Measurements from ENCODE around the gene HS3ST5. TPM values are rescaled to one million over a fixed set of nuclear protein-coding genes. Genes with fewer than 3 reads are reported as not detected.

The HS3ST5 gene
- total and polyA plus RNA-seq, 2 donors: 0.02 to 0.05 TPM

DNA sequence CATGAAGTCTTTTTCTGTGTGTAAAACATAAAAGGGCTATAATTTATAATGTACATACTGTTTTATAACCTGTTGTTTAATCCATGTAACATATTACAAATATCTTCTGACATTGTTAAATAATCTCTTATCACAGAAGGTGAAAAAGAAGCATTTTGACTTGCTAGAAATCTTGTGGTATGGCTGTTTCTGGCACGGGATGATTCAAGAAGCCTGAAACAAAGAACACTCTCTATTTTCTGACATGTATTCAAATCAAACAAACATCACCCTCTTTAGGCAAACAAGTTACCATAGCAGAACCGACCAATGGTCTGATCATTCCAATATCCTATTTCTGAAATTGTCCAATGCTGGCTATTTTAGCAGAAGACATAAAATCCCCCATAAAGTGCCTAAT, 55.4 kb downstream of the HS3ST5 start:
- Histone ChIP-seq H3K27ac (ENCODE audit: low read depth in 1 of 2, low read length in 1 of 2) (no peak overlapping the region), H3K9me3 (ENCODE audit: control insufficient read depth in 2 of 2, insufficient read depth in 1 of 2, low read length in 1 of 2) (no peaks in the 10 kb centered on the region), H3K36me3 (ENCODE audit: control insufficient read depth in 2 of 2, insufficient read depth in 2 of 2, low read length in 1 of 2) (no peaks in the 10 kb centered on the region), H3K4me1 (ENCODE audit: control insufficient read depth in 2 of 2, insufficient read depth in 2 of 2, low read length in 2 of 2) (no peaks in the 10 kb centered on the region), H3K27me3 (ENCODE audit: control insufficient read depth in 2 of 2, insufficient read depth in 1 of 2, low read length in 1 of 2) (no peaks in the 10 kb centered on the region), H3K4me3 (ENCODE audit: low read length in 2 of 2) (no peak overlapping the region)
- no peak for DNase-seq (ENCODE audit: low read depth in 6 of 9, low spot score in 9 of 9)
- 88% methylated on average over 2 of the region's 2 CpGs for WGBS

- Histone ChIP-seq H3K9me3 (ENCODE audit: control insufficient read depth in 2 of 2, insufficient read depth in 1 of 2, low read length in 1 of 2) (no peaks in the 10 kb centered on the region), H3K4me3 (ENCODE audit: low read length in 2 of 2) (no peak overlapping the region), H3K4me1 (ENCODE audit: control insufficient read depth in 2 of 2, insufficient read depth in 2 of 2, low read length in 2 of 2) (no peaks in the 10 kb centered on the region), H3K36me3 (ENCODE audit: control insufficient read depth in 2 of 2, insufficient read depth in 2 of 2, low read length in 1 of 2) (no peaks in the 10 kb centered on the region), H3K27ac (ENCODE audit: low read depth in 1 of 2, low read length in 1 of 2) (no peak overlapping the region), H3K27me3 (ENCODE audit: control insufficient read depth in 2 of 2, insufficient read depth in 1 of 2, low read length in 1 of 2) (no peaks in the 10 kb centered on the region)
- no peak for DNase-seq (ENCODE audit: low read depth in 6 of 9, low spot score in 9 of 9)
- 77% methylated on average over 2 of the region's 2 CpGs for WGBS
Observed at GRCh38 chr6:114286211-114286610, 56.6 kb downstream of the HS3ST5 start.

GRCh38 chr6:114284281-114284680, 58.5 kb downstream of the HS3ST5 start:
- Histone ChIP-seq H3K36me3 (ENCODE audit: control insufficient read depth in 2 of 2, insufficient read depth in 2 of 2, low read length in 1 of 2) (no peaks in the 10 kb centered on the region), H3K9me3 (ENCODE audit: control insufficient read depth in 2 of 2, insufficient read depth in 1 of 2, low read length in 1 of 2) (no peaks in the 10 kb centered on the region), H3K4me3 (ENCODE audit: low read length in 2 of 2) (no peak overlapping the region), H3K27ac (ENCODE audit: low read depth in 1 of 2, low read length in 1 of 2) (no peak overlapping the region), H3K27me3 (ENCODE audit: control insufficient read depth in 2 of 2, insufficient read depth in 1 of 2, low read length in 1 of 2) (no peaks in the 10 kb centered on the region), H3K4me1 (ENCODE audit: control insufficient read depth in 2 of 2, insufficient read depth in 2 of 2, low read length in 2 of 2) (no peaks in the 10 kb centered on the region)
- WGBS: 95% methylated on average over 2 of the region's 2 CpGs
- DNase-seq (ENCODE audit: low read depth in 6 of 9, low spot score in 9 of 9): no peak

DNA sequence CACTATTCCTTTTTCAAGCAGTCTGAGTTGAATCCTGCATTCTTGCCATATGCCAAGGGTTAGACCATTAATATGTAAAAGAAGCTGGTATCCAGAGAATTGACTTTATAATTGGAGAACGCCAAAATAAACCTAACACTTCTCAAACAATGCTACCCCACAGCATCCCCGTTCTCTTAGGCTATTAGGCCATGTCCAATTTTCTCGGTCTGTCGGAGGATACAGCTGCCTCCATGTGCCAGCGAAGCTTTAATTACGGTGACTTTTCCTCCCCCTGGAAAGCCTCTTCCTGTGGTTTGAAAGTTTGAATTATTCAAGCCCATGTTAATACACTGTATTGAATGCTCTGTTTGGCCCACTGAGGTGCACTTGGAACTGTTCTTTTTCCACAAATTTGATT, 60.5 kb downstream of the HS3ST5 start:
- WGBS: 20% methylated on average over 6 of the region's 6 CpGs
- Histone ChIP-seq H3K27me3 (ENCODE audit: control insufficient read depth in 2 of 2, insufficient read depth in 1 of 2, low read length in 1 of 2) (no peaks in the 10 kb centered on the region), H3K36me3 (ENCODE audit: control insufficient read depth in 2 of 2, insufficient read depth in 2 of 2, low read length in 1 of 2) (no peaks in the 10 kb centered on the region), H3K27ac (ENCODE audit: low read depth in 1 of 2, low read length in 1 of 2) (no peak overlapping the region), H3K9me3 (ENCODE audit: control insufficient read depth in 2 of 2, insufficient read depth in 1 of 2, low read length in 1 of 2) (no peaks in the 10 kb centered on the region), H3K4me3 (ENCODE audit: low read length in 2 of 2) (no peak overlapping the region), H3K4me1 (ENCODE audit: control insufficient read depth in 2 of 2, insufficient read depth in 2 of 2, low read length in 2 of 2) (no peaks in the 10 kb centered on the region)
- no peak for DNase-seq (ENCODE audit: low read depth in 6 of 9, low spot score in 9 of 9)

DNA sequence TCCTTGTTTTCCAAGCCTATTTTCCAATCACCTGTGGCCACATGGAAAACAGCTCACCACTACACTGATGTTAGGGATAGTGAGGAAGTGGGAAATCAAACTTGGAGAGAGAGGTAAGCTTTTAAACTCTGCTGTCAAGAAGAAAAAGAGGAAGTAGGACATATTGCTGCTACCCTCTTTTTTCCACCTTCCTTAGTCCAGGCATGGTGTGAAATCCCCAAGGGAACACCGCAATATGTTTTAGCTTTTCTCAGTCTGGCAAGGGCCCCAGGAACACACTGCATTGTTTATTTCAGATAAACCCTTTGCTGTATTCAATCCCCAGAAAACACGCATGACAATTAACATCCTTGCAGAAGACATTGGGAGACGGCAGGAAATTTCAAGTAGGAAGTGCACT, 61.3 kb downstream of the HS3ST5 start:
- Histone ChIP-seq H3K4me3 (ENCODE audit: low read length in 2 of 2) (no peak overlapping the region), H3K4me1 (ENCODE audit: control insufficient read depth in 2 of 2, insufficient read depth in 2 of 2, low read length in 2 of 2) (no peaks in the 10 kb centered on the region), H3K36me3 (ENCODE audit: control insufficient read depth in 2 of 2, insufficient read depth in 2 of 2, low read length in 1 of 2) (no peaks in the 10 kb centered on the region), H3K9me3 (ENCODE audit: control insufficient read depth in 2 of 2, insufficient read depth in 1 of 2, low read length in 1 of 2) (no peaks in the 10 kb centered on the region), H3K27ac (ENCODE audit: low read depth in 1 of 2, low read length in 1 of 2) (no peak overlapping the region), H3K27me3 (ENCODE audit: control insufficient read depth in 2 of 2, insufficient read depth in 1 of 2, low read length in 1 of 2) (no peaks in the 10 kb centered on the region)
- DNase-seq (ENCODE audit: low read depth in 6 of 9, low spot score in 9 of 9): no peak
- WGBS: 39% methylated on average over 3 of the region's 3 CpGs

GRCh38 chr6:114280239-114280982, 62.4 kb downstream of the HS3ST5 start:
- 95% methylated on average over 7 of the region's 7 CpGs for WGBS
- Histone ChIP-seq H3K27me3 (ENCODE audit: control insufficient read depth in 2 of 2, insufficient read depth in 1 of 2, low read length in 1 of 2) (no peaks in the 10 kb centered on the region), H3K9me3 (ENCODE audit: control insufficient read depth in 2 of 2, insufficient read depth in 1 of 2, low read length in 1 of 2) (no peaks in the 10 kb centered on the region), H3K4me1 (ENCODE audit: control insufficient read depth in 2 of 2, insufficient read depth in 2 of 2, low read length in 2 of 2) (no peaks in the 10 kb centered on the region), H3K4me3 (ENCODE audit: low read length in 2 of 2) (no peak overlapping the region), H3K27ac (ENCODE audit: low read depth in 1 of 2, low read length in 1 of 2) (no peak overlapping the region), H3K36me3 (ENCODE audit: control insufficient read depth in 2 of 2, insufficient read depth in 2 of 2, low read length in 1 of 2) (no peaks in the 10 kb centered on the region)
- no peak for DNase-seq (ENCODE audit: low read depth in 6 of 9, low spot score in 9 of 9)

GRCh38 chr6:114277220-114277619, 65.6 kb downstream of the HS3ST5 start:
- Histone ChIP-seq H3K4me3 (ENCODE audit: low read length in 2 of 2) (no peak overlapping the region), H3K36me3 (ENCODE audit: control insufficient read depth in 2 of 2, insufficient read depth in 2 of 2, low read length in 1 of 2) (no peaks in the 10 kb centered on the region), H3K27ac (ENCODE audit: low read depth in 1 of 2, low read length in 1 of 2) (no peak overlapping the region), H3K27me3 (ENCODE audit: control insufficient read depth in 2 of 2, insufficient read depth in 1 of 2, low read length in 1 of 2) (no peaks in the 10 kb centered on the region), H3K4me1 (ENCODE audit: control insufficient read depth in 2 of 2, insufficient read depth in 2 of 2, low read length in 2 of 2) (no peaks in the 10 kb centered on the region), H3K9me3 (ENCODE audit: control insufficient read depth in 2 of 2, insufficient read depth in 1 of 2, low read length in 1 of 2) (no peaks in the 10 kb centered on the region)
- DNase-seq (ENCODE audit: low read depth in 6 of 9, low spot score in 9 of 9): no peak
- WGBS: 61% methylated on average over 2 of the region's 2 CpGs

GRCh38 chr6:114276783-114277182, 66.0 kb downstream of the HS3ST5 start:
- no peaks in the 10 kb centered on the region for H3K9me3 ChIP-seq (ENCODE audit: control insufficient read depth in 2 of 2, insufficient read depth in 1 of 2, low read length in 1 of 2)
- 47% methylated on average over 2 of the region's 2 CpGs for whole genome bisulfite sequencing
- H3K27me3 ChIP-seq (ENCODE audit: control insufficient read depth in 2 of 2, insufficient read depth in 1 of 2, low read length in 1 of 2): no peaks in the 10 kb centered on the region
- DNase-seq (ENCODE audit: low read depth in 6 of 9, low spot score in 9 of 9): no peak
- no peak overlapping the region for H3K4me3 ChIP-seq (ENCODE audit: low read length in 2 of 2)
- H3K27ac ChIP-seq (ENCODE audit: low read depth in 1 of 2, low read length in 1 of 2): no peak overlapping the region
- no peaks in the 10 kb centered on the region for H3K36me3 ChIP-seq (ENCODE audit: control insufficient read depth in 2 of 2, insufficient read depth in 2 of 2, low read length in 1 of 2)
- no peaks in the 10 kb centered on the region for H3K4me1 ChIP-seq (ENCODE audit: control insufficient read depth in 2 of 2, insufficient read depth in 2 of 2, low read length in 2 of 2)

DNA sequence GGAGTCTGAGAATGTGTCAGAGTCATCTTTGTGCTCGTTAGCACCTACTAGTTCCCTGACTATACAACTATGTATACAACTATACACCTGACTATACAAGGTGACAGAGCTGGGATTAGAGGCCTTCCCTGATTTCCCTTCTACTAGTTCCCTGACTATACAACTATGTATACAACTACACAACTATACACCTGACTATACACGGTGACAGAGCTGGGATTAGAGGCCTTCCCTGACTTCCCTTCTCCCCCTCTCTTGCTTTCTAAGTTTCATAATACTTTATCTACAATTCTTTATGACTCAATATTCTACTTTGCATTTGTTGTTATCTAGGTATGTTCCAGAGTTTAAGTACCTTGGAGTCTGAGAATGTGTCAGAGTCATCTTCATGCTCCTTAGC, 68.0 kb downstream of the HS3ST5 start:
- no peaks in the 10 kb centered on the region for H3K36me3 ChIP-seq (ENCODE audit: control insufficient read depth in 2 of 2, insufficient read depth in 2 of 2, low read length in 1 of 2)
- no peaks in the 10 kb centered on the region for H3K27me3 ChIP-seq (ENCODE audit: control insufficient read depth in 2 of 2, insufficient read depth in 1 of 2, low read length in 1 of 2)
- H3K9me3 ChIP-seq (ENCODE audit: control insufficient read depth in 2 of 2, insufficient read depth in 1 of 2, low read length in 1 of 2): no peaks in the 10 kb centered on the region
- H3K4me3 ChIP-seq (ENCODE audit: low read length in 2 of 2): no peak overlapping the region
- DNase-seq (ENCODE audit: low read depth in 6 of 9, low spot score in 9 of 9): no peak
- no peaks in the 10 kb centered on the region for H3K4me1 ChIP-seq (ENCODE audit: control insufficient read depth in 2 of 2, insufficient read depth in 2 of 2, low read length in 2 of 2)
- 86% methylated on average over 2 of the region's 2 CpGs for WGBS
- no peak overlapping the region for H3K27ac ChIP-seq (ENCODE audit: low read depth in 1 of 2, low read length in 1 of 2)

All from thymus (tissue), 11 donors.